Measurements from ENCODE around the gene SLC37A3.
"Not testable (repeated sequence)": the region's sequence is repeated elsewhere in the genome, so short reads cannot be mapped to it uniquely, and the experiment has no call there.

DNA sequence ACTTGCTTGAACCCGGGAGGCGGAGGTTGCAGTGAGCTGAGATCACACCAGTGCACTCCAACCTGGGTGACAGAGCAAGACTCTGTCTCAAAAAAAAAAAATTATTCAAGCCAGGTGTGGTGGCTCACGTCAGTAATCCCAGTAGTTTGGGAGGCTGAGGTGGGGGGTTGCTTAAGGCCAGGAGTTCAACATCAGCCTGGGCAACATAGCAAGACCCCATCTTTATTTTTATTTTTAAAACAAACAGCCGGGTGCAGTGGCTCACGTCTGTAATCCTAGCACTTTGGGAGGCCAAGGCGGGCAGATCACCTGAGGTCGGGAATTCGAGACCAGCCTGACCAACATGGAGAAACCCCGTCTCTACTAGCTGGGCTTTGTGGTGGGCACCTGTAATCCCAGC, 17.5 kb upstream of the SLC37A3 start:
- not testable (repeated sequence) for TF ChIP-seq CTCF, POLR2A (IDR thresholded peaks at IDR 0.05)
